Measurements from ENCODE around the gene CPNE4.

Gene CPNE4

DNA sequence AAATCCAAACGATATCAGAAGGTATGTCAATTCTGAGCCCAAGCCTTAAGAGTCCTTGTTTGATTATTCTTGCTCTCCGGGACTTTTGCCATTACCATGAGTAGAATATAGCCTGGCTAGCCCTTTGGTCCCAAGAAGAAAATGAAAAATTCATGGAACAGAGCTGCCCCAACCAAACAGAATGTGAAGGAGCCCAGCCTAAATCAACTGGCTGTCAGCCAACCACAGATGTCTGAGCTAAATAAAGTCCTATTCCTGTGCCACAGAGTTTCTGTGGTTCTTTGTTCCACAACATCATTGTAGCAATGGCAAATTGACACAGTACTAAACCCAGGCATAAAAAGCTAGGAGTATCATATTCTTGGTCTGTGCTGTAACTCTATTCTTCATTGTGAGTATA is 185.2 kb downstream of the CPNE4 start:
- Histone ChIP-seq H3K4me3 (ENCODE audit: low read depth, low read length, poor library complexity, severe bottlenecking) (no peak overlapping the region), H3K4me2 (ENCODE audit: low read length) (no peak overlapping the region), H3K79me2 (ENCODE audit: insufficient read depth, low read length) (no peaks in the 10 kb centered on the region), H2AFZ (ENCODE audit: low read length) (no peak overlapping the region), H3K36me3 (ENCODE audit: insufficient read depth, low read length) (no peaks in the 10 kb centered on the region), H3K9me3 (ENCODE audit: low read length) (no peaks in the 10 kb centered on the region), H3K9me2 (ENCODE audit: low read depth, low read length) (no peaks in the 10 kb centered on the region), H3F3A (ENCODE audit: insufficient read depth, low read length) (no peaks in the 10 kb centered on the region), H4K20me1 (ENCODE audit: insufficient read depth, low read length) (no peaks in the 10 kb centered on the region), H3K27me3 (ENCODE audit: insufficient read depth, low read length) (no peaks in the 10 kb centered on the region), H3K9ac (ENCODE audit: low read length) (no peak overlapping the region), H3K27ac (ENCODE audit: low read depth, low read length, poor library complexity, severe bottlenecking) (no peak overlapping the region), H3K4me1 (ENCODE audit: insufficient read depth, low read length, severe bottlenecking) (no peaks in the 10 kb centered on the region)
- TF ChIP-seq CTCF (IDR thresholded peaks at IDR 0.05; ENCODE audit: low read length) = no peak
- no peak for TF ChIP-seq EZH2 (IDR thresholded peaks at IDR 0.05; ENCODE audit: borderline replicate concordance, low read length)

- H3K27ac ChIP-seq (ENCODE audit: low read depth, low read length, poor library complexity, severe bottlenecking) = no peak overlapping the region
- H2AFZ ChIP-seq (ENCODE audit: low read length) = no peak overlapping the region
- H3K27me3 ChIP-seq (ENCODE audit: insufficient read depth, low read length) = no peaks in the 10 kb centered on the region
- H3F3A ChIP-seq (ENCODE audit: insufficient read depth, low read length) = no peaks in the 10 kb centered on the region
- no peaks in the 10 kb centered on the region for H3K4me1 ChIP-seq (ENCODE audit: insufficient read depth, low read length, severe bottlenecking)
- H3K4me2 ChIP-seq (ENCODE audit: low read length) = no peak overlapping the region
- no peaks in the 10 kb centered on the region for H3K9me2 ChIP-seq (ENCODE audit: low read depth, low read length)
- H3K9ac ChIP-seq (ENCODE audit: low read length) = no peak overlapping the region
- TF ChIP-seq CTCF (IDR thresholded peaks at IDR 0.05; ENCODE audit: low read length) (no peak), EZH2 (IDR thresholded peaks at IDR 0.05; ENCODE audit: borderline replicate concordance, low read length) (no peak)
- H3K9me3 ChIP-seq (ENCODE audit: low read length) = no peaks in the 10 kb centered on the region
- H3K36me3 ChIP-seq (ENCODE audit: insufficient read depth, low read length) = no peaks in the 10 kb centered on the region
- H4K20me1 ChIP-seq (ENCODE audit: insufficient read depth, low read length) = no peaks in the 10 kb centered on the region
- no peaks in the 10 kb centered on the region for H3K79me2 ChIP-seq (ENCODE audit: insufficient read depth, low read length)
- H3K4me3 ChIP-seq (ENCODE audit: low read depth, low read length, poor library complexity, severe bottlenecking) = no peak overlapping the region
These were observed 186.8 kb downstream of the CPNE4 start for GRCh38 chr3:131847966-131848510.

- H2AFZ ChIP-seq (ENCODE audit: low read length) = no peak overlapping the region
- no peak overlapping the region for H3K27ac ChIP-seq (ENCODE audit: low read depth, low read length, poor library complexity, severe bottlenecking)
- H4K20me1 ChIP-seq (ENCODE audit: insufficient read depth, low read length) = no peaks in the 10 kb centered on the region
- no peaks in the 10 kb centered on the region for H3K9me3 ChIP-seq (ENCODE audit: low read length)
- no peak for TF ChIP-seq EZH2 (IDR thresholded peaks at IDR 0.05; ENCODE audit: borderline replicate concordance, low read length)
- no peak for TF ChIP-seq CTCF (IDR thresholded peaks at IDR 0.05; ENCODE audit: low read length)
- no peaks in the 10 kb centered on the region for H3K79me2 ChIP-seq (ENCODE audit: insufficient read depth, low read length)
- H3K9me2 ChIP-seq (ENCODE audit: low read depth, low read length) = no peaks in the 10 kb centered on the region
- no peaks in the 10 kb centered on the region for H3K36me3 ChIP-seq (ENCODE audit: insufficient read depth, low read length)
- no peak overlapping the region for H3K9ac ChIP-seq (ENCODE audit: low read length)
- H3K27me3 ChIP-seq (ENCODE audit: insufficient read depth, low read length) = no peaks in the 10 kb centered on the region
- no peaks in the 10 kb centered on the region for H3F3A ChIP-seq (ENCODE audit: insufficient read depth, low read length)
- H3K4me1 ChIP-seq (ENCODE audit: insufficient read depth, low read length, severe bottlenecking) = no peaks in the 10 kb centered on the region
- H3K4me2 ChIP-seq (ENCODE audit: low read length) = no peak overlapping the region
- H3K4me3 ChIP-seq (ENCODE audit: low read depth, low read length, poor library complexity, severe bottlenecking) = no peak overlapping the region
These were observed 188.4 kb downstream of the CPNE4 start for GRCh38 chr3:131846296-131846924.

Data from OCI-LY1 (cell line).